Measurements from ENCODE around the gene ASXL2. TPM values are rescaled to one million over a fixed set of nuclear protein-coding genes. Genes with fewer than 3 reads are reported as not detected.

ASXL2 gene
- total RNA-seq, 1 experiment from 2014 or later, result 35.7 TPM

- Histone ChIP-seq H3K4me3 (ENCODE audit: low read depth, low read length) (no peak overlapping the region), H3K4me1 (0 out of 2 replicates have a peak, but pooled peaks cover 3% of the 10 kb centered on the region), H3K9me3 (no peaks in the 10 kb centered on the region), H3K27me3 (replicated peaks; ENCODE audit: control insufficient read depth, insufficient read depth, low read length) (no peaks in the 10 kb centered on the region), H3K36me3 (ENCODE audit: control insufficient read depth, insufficient read depth, low read length) (no peaks in the 10 kb centered on the region)
- no peaks in the 10 kb centered on the region for H3K36me3 Mint-ChIP-seq (ENCODE audit: insufficient read depth, unreplicated experiment)
- CTCF ChIA-PET, result no interaction called here
- no peak for TF ChIP-seq CTCF (IDR thresholded peaks at IDR 0.05; ENCODE audit: insufficient read depth in 1 of 2, low read depth in 1 of 2, low read length in 1 of 2, severe bottlenecking in 1 of 2, unreplicated experiment in 1 of 2)
- no peak for DNase-seq
- no peaks in the 10 kb centered on the region for H3K27me3 Mint-ChIP-seq (ENCODE audit: insufficient read depth, unreplicated experiment)
- H3K27ac Mint-ChIP-seq (ENCODE audit: unreplicated experiment), result no peak overlapping the region
- intact Hi-C loops (cut with micrococcal nuclease; ENCODE audit: unreplicated experiment), result no loop called here
- H3K9me3 Mint-ChIP-seq (ENCODE audit: unreplicated experiment), result no peaks in the 10 kb centered on the region
- BruUV-seq (replicated peaks), result no TSS peak
- peaks cover 7% of the 10 kb centered on the region for H3K4me1 Mint-ChIP-seq (ENCODE audit: low read depth, unreplicated experiment)
- no peak overlapping the region for H3K4me3 Mint-ChIP-seq (ENCODE audit: unreplicated experiment)
- POLR2A ChIA-PET, result no interaction called here
Measured at GRCh38 chr2:25712455-25712854, 165.8 kb downstream of the ASXL2 start.

- Mint-ChIP-seq H3K9me3 (ENCODE audit: unreplicated experiment) (no peaks in the 10 kb centered on the region), H3K4me1 (ENCODE audit: low read depth, unreplicated experiment) (peaks cover 7% of the 10 kb centered on the region), H3K27ac (ENCODE audit: unreplicated experiment) (peak overlapping the region; percentile 42), H3K4me3 (ENCODE audit: unreplicated experiment) (no peak overlapping the region), H3K36me3 (ENCODE audit: insufficient read depth, unreplicated experiment) (no peaks in the 10 kb centered on the region), H3K27me3 (ENCODE audit: insufficient read depth, unreplicated experiment) (no peaks in the 10 kb centered on the region)
- Histone ChIP-seq H3K27me3 (replicated peaks; ENCODE audit: control insufficient read depth, insufficient read depth, low read length) (no peaks in the 10 kb centered on the region), H3K4me1 (0 out of 2 replicates have a peak, but pooled peaks cover 3% of the 10 kb centered on the region), H3K36me3 (ENCODE audit: control insufficient read depth, insufficient read depth, low read length) (no peaks in the 10 kb centered on the region), H3K9me3 (no peaks in the 10 kb centered on the region), H3K4me3 (ENCODE audit: low read depth, low read length) (no peak overlapping the region)
- CTCF ChIA-PET, result no interaction called here
- no peak for DNase-seq
- TF ChIP-seq CTCF (IDR thresholded peaks at IDR 0.05; ENCODE audit: insufficient read depth in 1 of 2, low read depth in 1 of 2, low read length in 1 of 2, severe bottlenecking in 1 of 2, unreplicated experiment in 1 of 2), result no peak
- intact Hi-C loops (cut with micrococcal nuclease; ENCODE audit: unreplicated experiment), result no loop called here
- POLR2A ChIA-PET, result no interaction called here
- no TSS peak for BruUV-seq (replicated peaks)
Measured at GRCh38 chr2:25711675-25712354, 166.5 kb downstream of the ASXL2 start.

GRCh38 chr2:25710750-25711149, 167.5 kb downstream of the ASXL2 start:
- H3K9me3 Mint-ChIP-seq (ENCODE audit: unreplicated experiment), result no peaks in the 10 kb centered on the region
- no TSS peak for BruUV-seq (replicated peaks)
- H3K36me3 ChIP-seq (ENCODE audit: control insufficient read depth, insufficient read depth, low read length), result no peaks in the 10 kb centered on the region
- peaks cover 7% of the 10 kb centered on the region for H3K4me1 Mint-ChIP-seq (ENCODE audit: low read depth, unreplicated experiment)
- H3K4me3 ChIP-seq (ENCODE audit: low read depth, low read length), result no peak overlapping the region
- no peak for DNase-seq
- no peaks in the 10 kb centered on the region for H3K9me3 ChIP-seq
- H3K27me3 Mint-ChIP-seq (ENCODE audit: insufficient read depth, unreplicated experiment), result no peaks in the 10 kb centered on the region
- H3K4me3 Mint-ChIP-seq (ENCODE audit: unreplicated experiment), result no peak overlapping the region
- H3K4me1 ChIP-seq, result 0 out of 2 replicates have a peak, but pooled peaks cover 3% of the 10 kb centered on the region
- ChIA-PET POLR2A (no interaction called here), CTCF (interaction anchor here (0.6 kb wide), 1 partner anchor 11 kb away, joined by 3 read pairs; no protein-coding TSS in a partner anchor)
- no peak for TF ChIP-seq CTCF (IDR thresholded peaks at IDR 0.05; ENCODE audit: insufficient read depth in 1 of 2, low read depth in 1 of 2, low read length in 1 of 2, severe bottlenecking in 1 of 2, unreplicated experiment in 1 of 2)
- intact Hi-C loops (cut with micrococcal nuclease; ENCODE audit: unreplicated experiment), result no loop called here
- H3K27me3 ChIP-seq (replicated peaks; ENCODE audit: control insufficient read depth, insufficient read depth, low read length), result no peaks in the 10 kb centered on the region
- H3K27ac Mint-ChIP-seq (ENCODE audit: unreplicated experiment), result no peak overlapping the region
- no peaks in the 10 kb centered on the region for H3K36me3 Mint-ChIP-seq (ENCODE audit: insufficient read depth, unreplicated experiment)
